Omental fat pad (tissue), 4 donors: ENCODE measurements around the gene MS4A15. TPM values are rescaled to one million over a fixed set of nuclear protein-coding genes. Genes with fewer than 3 reads are reported as not detected.

Source experiments
- ATAC-seq: fragments of 150-250 bp; one replicate; pipeline ENCODE4 v1.9.1; 2016; ENCODE audit warnings: mild to moderate bottlenecking, moderate library complexity; ENCODE audit not compliant: low FRiP score
- DNase-seq: peaks from one replicate; pipeline ENCODE4 v3.0.0-alpha.2; 2019; ENCODE audit warnings: low spot score
- CTCF ChIP-seq, 3 donors: fragments of 450-650 bp; IDR thresholded peaks; one replicate each; pipeline ENCODE4 v1.5.1; 2016 to 2017; ENCODE audit warnings: antibody characterized with exemption in 3 of 3, mild to moderate bottlenecking in 3 of 3, moderate library complexity in 2 of 3
- total RNA-seq, 4 donors: library from RNA; depleted of rRNA; stranded (reverse); fragments of >200 nt; gene quantifications; one replicate each; pipeline ENCODE4 v1.1.0, GENCODE V29; 2016

The MS4A15 gene
- total RNA-seq, 4 donors from 2014 or later: not detected

GRCh38 chr11:60740573-60740972 is 16.1 kb upstream of the MS4A15 start:
- TF ChIP-seq CTCF (IDR thresholded peaks at IDR 0.05): no peak
- DNase-seq (no peak), ATAC-seq (no peak)

GRCh38 chr11:60741421-60741820 is 15.2 kb upstream of the MS4A15 start:
- DNase-seq (no peak), ATAC-seq (no peak)
- TF ChIP-seq CTCF (IDR thresholded peaks at IDR 0.05): no peak

- ATAC-seq: no peak
- DNase-seq: no peak
- no peak for TF ChIP-seq CTCF (IDR thresholded peaks at IDR 0.05)
Measured at GRCh38 chr11:60743058-60743457, 13.6 kb upstream of the MS4A15 start.

GRCh38 chr11:60744114-60744513 is 12.6 kb upstream of the MS4A15 start:
- DNase-seq: no peak
- ATAC-seq: no peak
- no peak for TF ChIP-seq CTCF (IDR thresholded peaks at IDR 0.05)

GRCh38 chr11:60747359-60747873 is 9.3 kb upstream of the MS4A15 start:
- ATAC-seq (no peak), DNase-seq (no peak)
- no peak for TF ChIP-seq CTCF (IDR thresholded peaks at IDR 0.05)

GRCh38 chr11:60748225-60748624 is 8.4 kb upstream of the MS4A15 start:
- DNase-seq: no peak
- no peak for TF ChIP-seq CTCF (IDR thresholded peaks at IDR 0.05)

GRCh38 chr11:60748821-60749220 is 7.8 kb upstream of the MS4A15 start:
- DNase-seq: no peak
- ATAC-seq: no peak
- no peak for TF ChIP-seq CTCF (IDR thresholded peaks at IDR 0.05)

More at GRCh38 chr11:60748225-60748624, 8.4 kb upstream of the MS4A15 start:
- no peak for ATAC-seq
